CD4-positive, alpha-beta memory T cell (primary cell): Measurements from ENCODE around the gene MARCHF9. TPM values are rescaled to one million over a fixed set of nuclear protein-coding genes. Genes with fewer than 3 reads are reported as not detected.

ENCODE experiments used
- CTCF ChIA-PET: fragments of 350-600 bp; sonication (Branson Sonifier 250); formaldehyde crosslinking; loops from one replicate; lab custom pipeline; 2021; ENCODE audit warnings: inconsistent platforms; ENCODE audit not compliant: partially characterized antibody; lab: Charles Lee
- POLR2A ChIA-PET: fragments of 350-600 bp; sonication (Branson Sonifier 250); formaldehyde crosslinking; loops from one replicate; lab custom pipeline; 2021; ENCODE audit not compliant: partially characterized antibody; lab: Charles Lee
- DNase-seq, 5 donors: peaks; one replicate each; pipeline versions ENCODE4 v3.0.0 to v3.0.0-alpha.2; 2020 to 2022; ENCODE audit warnings: mixed read lengths in 1 of 5
- H3K27ac ChIP-seq: one replicate; pipeline ENCODE4 v1.7.0; 2013; ENCODE audit warnings: low read depth, low read length
- H3K27me3 ChIP-seq: 2 replicates; pipeline ENCODE4 v1.7.0; 2013; ENCODE audit warnings: mild to moderate bottlenecking, low read length, moderate library complexity; ENCODE audit not compliant: insufficient read depth
- H3K36me3 ChIP-seq: 2 replicates; pipeline ENCODE4 v1.7.0; 2013; ENCODE audit warnings: mild to moderate bottlenecking, low read length, moderate library complexity; ENCODE audit not compliant: insufficient read depth
- H3K4me1 ChIP-seq: 2 replicates; pipeline ENCODE4 v1.7.0; 2013; ENCODE audit warnings: mild to moderate bottlenecking, low read length, moderate library complexity; ENCODE audit not compliant: insufficient read depth
- H3K4me3 ChIP-seq, 2 donors: one replicate each; pipeline ENCODE4 v1.7.0; 2013; ENCODE audit warnings: low read length in 2 of 2, mild to moderate bottlenecking in 1 of 2
- H3K9me3 ChIP-seq, 2 donors: one replicate each; pipeline ENCODE4 v1.7.0; 2013; ENCODE audit warnings: low read length in 2 of 2, control low read depth in 1 of 2; ENCODE audit not compliant: control insufficient read depth in 1 of 2
- H3K27ac Mint-ChIP-seq, 7 donors: one replicate each; pipeline ENCODE4 v1.8.0; 2020 to 2021; ENCODE audit warnings: mixed read lengths in 7 of 7, mild to moderate bottlenecking in 6 of 7, inconsistent platforms in 3 of 7, moderate library complexity in 3 of 7
- H3K27me3 Mint-ChIP-seq, 2 donors: one replicate each; pipeline ENCODE4 v1.8.0; 2020 to 2021; ENCODE audit warnings: mixed read lengths in 2 of 2
- H3K36me3 Mint-ChIP-seq, 2 donors: one replicate each; pipeline ENCODE4 v1.8.0; 2020 to 2021; ENCODE audit warnings: mixed read lengths in 2 of 2, inconsistent platforms in 1 of 2, mild to moderate bottlenecking in 1 of 2
- H3K4me1 Mint-ChIP-seq, 4 donors: one replicate each; pipeline ENCODE4 v1.8.0; 2020 to 2021; ENCODE audit warnings: mixed read lengths in 4 of 4, mild to moderate bottlenecking in 1 of 4
- H3K4me3 Mint-ChIP-seq, 8 donors: one replicate each; pipeline ENCODE4 v1.8.0; 2020 to 2021; ENCODE audit warnings: mixed read lengths in 8 of 8, mild to moderate bottlenecking in 7 of 8, moderate library complexity in 6 of 8, inconsistent platforms in 3 of 8
- H3K9me3 Mint-ChIP-seq, 8 donors: one replicate each; pipeline ENCODE4 v1.8.0; 2020 to 2021; ENCODE audit warnings: mixed read lengths in 8 of 8, mild to moderate bottlenecking in 5 of 8, inconsistent platforms in 3 of 8, moderate library complexity in 1 of 8
- intact Hi-C: fragments of 100-400 bp; cut with micrococcal nuclease; formaldehyde crosslinking; loops from one replicate; pipeline ENCODE4 v1.15.1; 2023
- polyA plus RNA-seq, 2 donors: library from polyadenylated mRNA; unstranded; fragments of 300-500 nt; fragmentation: Illumina TruSeq; gene quantifications; one replicate each; pipeline ENCODE4 v1.2.3, GENCODE V29; 2021
- total RNA-seq, 2 experiments: library from RNA; stranded (reverse); gene quantifications; one replicate each; pipeline ENCODE4 v1.2.3, GENCODE V29; 2021

Gene MARCHF9
- total and polyA plus RNA-seq, 4 experiments from 2014 or later, result 3.7 to 62.8 (median 33.5) TPM

- H3K4me3 Mint-ChIP-seq, result peak overlapping the region in 7 of 8 donors; percentile 86 to 97 (median 94)
- peaks cover 33 to 69% (median 51%) of the 10 kb centered on the region in 4 donors for H3K4me1 Mint-ChIP-seq
- H3K36me3 Mint-ChIP-seq, result peaks cover 16 to 44% of the 10 kb centered on the region in 2 donors
- H3K36me3 ChIP-seq, result peaks cover 17% of the 10 kb centered on the region
- H3K27me3 Mint-ChIP-seq, result no peaks in the 10 kb centered on the region
- ChIA-PET POLR2A (interaction anchor here (0.7 to 2.3 kb wide), 11 partner anchors 8 to 267 kb away, joined by 3 to 17 read pairs (median 5); partner anchors contain the start of genes CDK4, EEF1AKMT3, MBD6 and METTL1), CTCF (interaction anchor here (1.1 to 6.3 kb wide), 4 partner anchors 10 to 159 kb away, joined by 3 to 51 read pairs (median 8); partner anchors contain the start of gene MARCHF9)
- H3K27ac Mint-ChIP-seq, result peak overlapping the region; percentile 88 to 99 (median 97)
- H3K4me3 ChIP-seq, result no peak overlapping the region
- H3K27ac ChIP-seq, result peak overlapping the region; percentile 93
- no peak for DNase-seq
- no peaks in the 10 kb centered on the region for H3K9me3 ChIP-seq
- peaks cover 0 to 2% (median 0%) of the 10 kb centered on the region in 8 donors for H3K9me3 Mint-ChIP-seq
- no peaks in the 10 kb centered on the region for H3K27me3 ChIP-seq
- peaks cover 61% of the 10 kb centered on the region for H3K4me1 ChIP-seq
- intact Hi-C loops, result loop anchor here (1.0 to 5.0 kb wide), 3 partner anchors 9 to 281 kb away; partner anchors contain the start of genes ARHGAP9 and CDK4
Measured at GRCh38 chr12:57743769-57744168, 11.1 kb upstream of the MARCHF9 start.

GRCh38 chr12:57744194-57744776 is 10.6 kb upstream of the MARCHF9 start:
- Histone ChIP-seq H3K36me3 (peaks cover 22% of the 10 kb centered on the region), H3K9me3 (no peaks in the 10 kb centered on the region), H3K27ac (peak overlapping the region; percentile 93), H3K27me3 (no peaks in the 10 kb centered on the region), H3K4me1 (peaks cover 55% of the 10 kb centered on the region), H3K4me3 (peak overlapping the region; percentile 72 to 83)
- Mint-ChIP-seq H3K4me3 (peak overlapping the region; percentile 86 to 97 (median 92)), H3K27ac (peak overlapping the region; percentile 88 to 99 (median 97)), H3K4me1 (peaks cover 32 to 64% (median 48%) of the 10 kb centered on the region in 4 donors), H3K9me3 (peaks cover 0 to 2% (median 0%) of the 10 kb centered on the region in 8 donors), H3K27me3 (no peaks in the 10 kb centered on the region), H3K36me3 (peaks cover 16 to 46% of the 10 kb centered on the region in 2 donors)
- POLR2A ChIA-PET, result interaction anchor here (0.8 to 2.3 kb wide), 23 partner anchors 8 to 267 kb away, joined by 3 to 17 read pairs (median 5); partner anchors contain the start of genes ARHGAP9, CDK4, CYP27B1 and EEF1AKMT3
- CTCF ChIA-PET, result interaction anchor here (1.1 to 6.3 kb wide), 11 partner anchors 10 to 161 kb away, joined by 3 to 51 read pairs (median 4); partner anchors contain the start of genes MARCHF9 and OS9
- DNase-seq, result peak in 2 of 5 donors; percentile 76 to 82
- intact Hi-C loops, result loop anchor here (1.0 to 5.0 kb wide), 3 partner anchors 8 to 282 kb away; partner anchors contain the start of genes ARHGAP9 and CDK4

DNA sequence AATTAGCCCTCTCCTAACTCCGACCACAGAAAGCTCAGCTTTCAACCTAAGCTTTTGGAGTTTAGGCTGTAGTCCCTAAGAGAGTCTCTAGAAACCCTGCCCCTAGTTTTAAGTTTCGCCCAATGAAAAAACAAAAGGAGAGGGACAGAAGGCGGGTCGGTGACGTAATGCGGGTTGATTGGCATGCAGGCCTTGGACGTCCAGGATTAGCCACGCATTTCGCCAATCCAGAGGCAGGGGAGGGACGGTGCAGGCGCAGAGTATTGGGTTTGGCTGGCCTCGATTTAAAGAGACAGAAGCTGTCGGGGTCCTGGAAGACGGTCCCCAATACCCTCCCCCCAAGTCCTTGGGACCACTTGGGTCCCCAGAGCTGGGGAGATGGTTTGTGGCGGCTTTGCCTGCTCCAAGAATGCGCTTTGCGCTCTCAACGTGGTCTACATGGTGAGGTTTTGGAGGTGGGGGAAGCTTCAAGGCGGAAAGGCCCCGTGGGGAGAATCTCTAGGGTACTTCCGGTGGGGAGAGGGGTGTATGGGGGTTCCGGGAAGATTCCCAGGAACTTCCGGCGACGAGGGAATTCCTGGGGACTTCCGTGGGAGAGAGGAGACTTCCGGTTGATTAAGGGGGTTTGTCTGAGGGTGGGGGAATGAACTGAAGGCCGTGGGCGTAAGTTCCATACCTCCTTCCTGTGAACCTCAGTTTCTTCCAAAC is 10.0 kb upstream of the MARCHF9 start, which contains the start of gene TSPAN31:
Gene TSPAN31 (plus strand): TSS at position 263 of the 708 bp plus-strand sequence. CDS start 116 bp downstream, at position 379.
- Mint-ChIP-seq H3K4me1 (peaks cover 30 to 58% (median 43%) of the 10 kb centered on the region in 4 donors), H3K27me3 (no peaks in the 10 kb centered on the region), H3K9me3 (peaks cover 0 to 2% (median 0%) of the 10 kb centered on the region in 8 donors), H3K36me3 (peaks cover 14 to 43% of the 10 kb centered on the region in 2 donors), H3K4me3 (peak within 1 kb of the TSS; percentile 86 to 97 (median 92)), H3K27ac (peak within 1 kb of the TSS; percentile 88 to 99 (median 97))
- CTCF ChIA-PET, result interaction anchor here (1.1 to 6.3 kb wide), 10 partner anchors 9 to 161 kb away, joined by 3 to 51 read pairs (median 4); partner anchors contain the start of genes MARCHF9 and OS9
- Histone ChIP-seq H3K9me3 (no peaks in the 10 kb centered on the region), H3K4me3 (peak within 1 kb of the TSS; percentile 72 to 83), H3K36me3 (peaks cover 25% of the 10 kb centered on the region), H3K4me1 (peaks cover 49% of the 10 kb centered on the region), H3K27ac (peak within 1 kb of the TSS; percentile 93), H3K27me3 (no peaks in the 10 kb centered on the region)
- POLR2A ChIA-PET, result interaction anchor here (0.8 to 2.3 kb wide), 23 partner anchors 9 to 268 kb away, joined by 3 to 17 read pairs (median 5); partner anchors contain the start of genes ARHGAP9, CYP27B1, EEF1AKMT3 and MBD6
- peak; percentile 91 to 98 (median 95) for DNase-seq
- intact Hi-C loops, result loop anchor here (1.0 to 5.0 kb wide), 3 partner anchors 7 to 283 kb away; partner anchors contain the start of genes ARHGAP9 and CDK4

DNA sequence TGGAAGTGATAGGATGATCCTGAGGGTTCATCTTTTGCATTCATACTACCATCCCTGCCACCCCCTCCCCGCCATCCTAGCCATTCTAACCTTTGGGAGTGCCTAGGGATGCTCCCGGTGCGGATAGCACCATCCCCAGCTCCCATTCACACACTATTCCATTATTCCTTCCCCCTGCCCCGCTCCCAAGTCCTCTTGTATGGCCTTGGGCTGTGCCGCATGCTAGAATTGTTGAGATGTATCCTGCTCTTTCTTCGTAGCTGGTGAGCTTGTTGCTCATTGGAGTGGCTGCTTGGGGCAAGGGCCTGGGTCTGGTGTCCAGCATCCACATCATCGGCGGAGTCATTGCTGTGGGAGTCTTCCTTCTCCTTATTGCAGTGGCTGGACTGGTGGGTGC is 9.4 kb upstream of the MARCHF9 start:
- H3K27ac Mint-ChIP-seq, result peak overlapping the region; percentile 88 to 99 (median 97)
- Histone ChIP-seq H3K4me1 (peaks cover 43% of the 10 kb centered on the region), H3K9me3 (no peaks in the 10 kb centered on the region), H3K27ac (peak overlapping the region; percentile 93), H3K4me3 (peak overlapping the region; percentile 72 to 83), H3K27me3 (no peaks in the 10 kb centered on the region), H3K36me3 (peaks cover 25% of the 10 kb centered on the region)
- peaks cover 0 to 2% (median 0%) of the 10 kb centered on the region in 8 donors for H3K9me3 Mint-ChIP-seq
- peak overlapping the region; percentile 86 to 97 (median 92) for H3K4me3 Mint-ChIP-seq
- POLR2A ChIA-PET, result interaction anchor here (0.9 to 2.3 kb wide), 16 partner anchors 8 to 265 kb away, joined by 3 to 17 read pairs (median 5); partner anchors contain the start of genes ARHGAP9, EEF1AKMT3 and METTL1
- no peak for DNase-seq
- peaks cover 30 to 54% (median 40%) of the 10 kb centered on the region in 4 donors for H3K4me1 Mint-ChIP-seq
- intact Hi-C loops, result no loop called here
- CTCF ChIA-PET, result interaction anchor here (1.1 to 6.3 kb wide), 8 partner anchors 9 to 160 kb away, joined by 3 to 51 read pairs (median 4); partner anchors contain the start of genes MARCHF9 and OS9
- no peaks in the 10 kb centered on the region for H3K27me3 Mint-ChIP-seq
- H3K36me3 Mint-ChIP-seq, result peaks cover 18 to 47% of the 10 kb centered on the region in 2 donors

DNA sequence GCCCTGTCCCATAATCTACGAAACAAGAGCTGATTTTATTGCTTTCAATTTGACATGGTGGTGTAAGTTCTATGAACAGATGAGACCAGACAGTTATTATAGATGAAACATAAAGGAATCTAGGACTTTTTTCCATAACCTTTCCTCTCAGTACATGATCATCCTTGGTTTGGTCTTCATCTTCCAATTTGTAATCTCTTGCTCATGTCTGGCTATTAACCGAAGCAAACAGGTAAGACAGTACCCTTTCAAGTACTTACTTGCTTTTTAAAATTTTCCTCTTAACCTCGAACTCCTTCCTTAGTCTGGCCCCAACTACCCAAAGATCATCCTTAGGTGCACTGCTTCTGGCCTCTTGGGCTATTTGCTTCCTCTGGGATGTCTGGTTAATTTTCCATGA is 8.9 kb upstream of the MARCHF9 start:
- Histone ChIP-seq H3K27ac (peak overlapping the region; percentile 93), H3K4me1 (peaks cover 43% of the 10 kb centered on the region), H3K9me3 (no peaks in the 10 kb centered on the region), H3K27me3 (no peaks in the 10 kb centered on the region), H3K36me3 (peaks cover 25% of the 10 kb centered on the region), H3K4me3 (peak overlapping the region in 1 of 2 donors; percentile 72)
- peaks cover 26 to 53% (median 41%) of the 10 kb centered on the region in 4 donors for H3K4me1 Mint-ChIP-seq
- peak overlapping the region; percentile 86 to 97 (median 92) for H3K4me3 Mint-ChIP-seq
- no peaks in the 10 kb centered on the region for H3K27me3 Mint-ChIP-seq
- DNase-seq, result no peak
- H3K9me3 Mint-ChIP-seq, result peaks cover 0 to 2% (median 0%) of the 10 kb centered on the region in 8 donors
- H3K36me3 Mint-ChIP-seq, result peaks cover 19 to 44% of the 10 kb centered on the region in 2 donors
- CTCF ChIA-PET, result interaction anchor here (1.4 to 6.3 kb wide), 3 partner anchors 10 to 111 kb away, joined by 3 to 51 read pairs (median 12); partner anchors contain the start of gene MARCHF9
- H3K27ac Mint-ChIP-seq, result peak overlapping the region; percentile 88 to 99 (median 97)
- POLR2A ChIA-PET, result interaction anchor here (1.3 to 2.3 kb wide), 7 partner anchors 8 to 156 kb away, joined by 3 to 17 read pairs (median 13); partner anchors contain the start of genes EEF1AKMT3 and METTL1
- intact Hi-C loops, result no loop called here

DNA sequence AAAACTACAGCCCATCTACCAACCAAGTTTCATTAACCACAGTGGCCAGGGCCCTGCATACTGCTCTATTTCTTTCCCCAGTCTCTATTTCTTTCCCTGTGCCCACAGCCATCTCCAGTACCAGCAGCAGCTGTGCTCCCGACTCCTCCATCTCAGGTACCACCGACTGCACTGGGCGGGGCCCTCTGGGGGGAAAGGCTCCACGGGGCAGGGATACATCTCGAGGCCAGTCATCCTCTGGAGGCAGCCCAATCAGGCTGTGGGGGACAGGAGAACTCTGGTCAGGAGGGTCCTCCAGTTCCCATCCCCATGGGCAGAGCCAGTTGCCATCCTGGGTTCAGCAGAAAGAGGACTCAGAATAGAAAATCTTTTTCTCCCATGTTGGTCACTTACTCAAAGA is 5.8 kb upstream of the MARCHF9 start:
- peaks cover 46 to 63% (median 56%) of the 10 kb centered on the region in 4 donors for H3K4me1 Mint-ChIP-seq
- no peak for DNase-seq
- CTCF ChIA-PET, result interaction anchor here (1.4 kb wide), 1 partner anchor 11 kb away, joined by 5 read pairs; no protein-coding TSS in a partner anchor
- Histone ChIP-seq H3K4me1 (peaks cover 49% of the 10 kb centered on the region), H3K9me3 (no peaks in the 10 kb centered on the region), H3K27me3 (no peaks in the 10 kb centered on the region), H3K36me3 (peaks cover 25% of the 10 kb centered on the region), H3K4me3 (no peak overlapping the region), H3K27ac (no peak overlapping the region)
- peak overlapping the region in 1 of 8 donors; percentile 24 for H3K4me3 Mint-ChIP-seq
- no peaks in the 10 kb centered on the region for H3K27me3 Mint-ChIP-seq
- POLR2A ChIA-PET, result interaction anchor here (2.1 kb wide), 1 partner anchor 8 kb away, joined by 9 read pairs; no protein-coding TSS in a partner anchor
- H3K9me3 Mint-ChIP-seq, result peaks cover 0 to 2% (median 0%) of the 10 kb centered on the region in 8 donors
- peaks cover 19 to 46% of the 10 kb centered on the region in 2 donors for H3K36me3 Mint-ChIP-seq
- H3K27ac Mint-ChIP-seq, result no peak overlapping the region
- intact Hi-C loops, result no loop called here
